Left ventricle myocardium superior (tissue), 1 donor: ENCODE results near the gene NDUFB4. TPM values are rescaled to one million over a fixed set of nuclear protein-coding genes. Genes with fewer than 3 reads are reported as not detected.
"Not testable (repeated sequence)": the region's sequence is repeated elsewhere in the genome, so short reads cannot be mapped to it uniquely, and the experiment has no call there.

ENCODE experiments used
- ATAC-seq: fragments of 200-7000 bp; cut with Tn5 transposase; one replicate; pipeline ENCODE4 v1.9.1; 2020; ENCODE audit warnings: mild to moderate bottlenecking, moderate library complexity
- DNase-seq: peaks from one replicate; pipeline ENCODE4 v3.0.0-alpha.2; 2020
- intact Hi-C: fragments of 100-400 bp; cut with micrococcal nuclease; formaldehyde crosslinking; loops from one replicate; pipeline ENCODE4 v1.11.0; 2022
- total RNA-seq: library from RNA; stranded (reverse); fragmentation: NEBNext Ultra II Directional; extraction: Animal tissue kit (Norgen Biotek cat#: 25700); gene quantifications from one replicate; pipeline ENCODE4 v1.2.1, GENCODE V29; 2021
- donor health status: DM: no; HTN: yes; CAD: no; lungs with severe emphysema.

The NDUFB4 gene
- total RNA-seq, 1 donor from 2014 or later = 645 TPM

GRCh38 chr3:120623727-120624093 is 27.6 kb downstream of the NDUFB4 start:
- intact Hi-C loops = no loop called here
- DNase-seq (no peak), ATAC-seq (no peak)

GRCh38 chr3:120625159-120625586 is 29.0 kb downstream of the NDUFB4 start:
- ATAC-seq (no peak), DNase-seq (no peak)
- intact Hi-C loops = no loop called here

- ATAC-seq (peak; percentile 32), DNase-seq (no peak)
- intact Hi-C loops = no loop called here
These were observed 38.4 kb downstream of the NDUFB4 start for GRCh38 chr3:120634539-120634938.

GRCh38 chr3:120636795-120637401 is 40.8 kb downstream of the NDUFB4 start:
- intact Hi-C loops = no loop called here
- no peak for DNase-seq
- no peak for ATAC-seq

GRCh38 chr3:120637851-120638559 is 41.9 kb downstream of the NDUFB4 start:
- ATAC-seq (peak; percentile 55), DNase-seq (no peak)
- intact Hi-C loops = no loop called here

- intact Hi-C loops, ATAC-seq: not testable (repeated sequence)
These were observed 42.7 kb downstream of the NDUFB4 start for GRCh38 chr3:120638820-120639219.

GRCh38 chr3:120640231-120640630 is 44.1 kb downstream of the NDUFB4 start:
- intact Hi-C loops = no loop called here
- no peak for DNase-seq
- ATAC-seq = no peak

More at GRCh38 chr3:120638820-120639219, 42.7 kb downstream of the NDUFB4 start:
- not testable (repeated sequence) for DNase-seq

GRCh38 chr3:120641696-120642246 is 45.6 kb downstream of the NDUFB4 start:
- ATAC-seq = no peak
- intact Hi-C loops = no loop called here
- no peak for DNase-seq

GRCh38 chr3:120642368-120642948 is 46.3 kb downstream of the NDUFB4 start:
- ATAC-seq (no peak), DNase-seq (no peak)
- intact Hi-C loops = no loop called here

- intact Hi-C loops = no loop called here
- ATAC-seq = peak; percentile 35
These were observed 49.1 kb downstream of the NDUFB4 start for GRCh38 chr3:120645083-120645845.

GRCh38 chr3:120646771-120647432 is 50.8 kb downstream of the NDUFB4 start:
- peak; percentile 78 for ATAC-seq
- no peak for DNase-seq
- intact Hi-C loops = no loop called here

More at GRCh38 chr3:120645083-120645845, 49.1 kb downstream of the NDUFB4 start:
- DNase-seq = no peak

- no peak for ATAC-seq
- intact Hi-C loops = no loop called here
These were observed 52.2 kb downstream of the NDUFB4 start for GRCh38 chr3:120648290-120648689.

GRCh38 chr3:120649830-120650233 is 53.7 kb downstream of the NDUFB4 start:
- DNase-seq (no peak), ATAC-seq (no peak)
- intact Hi-C loops = no loop called here

More at GRCh38 chr3:120648290-120648689, 52.2 kb downstream of the NDUFB4 start:
- no peak for DNase-seq

- DNase-seq (no peak), ATAC-seq (no peak)
- intact Hi-C loops = no loop called here
These were observed 54.2 kb downstream of the NDUFB4 start for GRCh38 chr3:120650311-120650710.

Other genes with a start within 250 kb of the NDUFB4 start
- gene LRRC58, start 247.0 kb upstream of the NDUFB4 start, total RNA-seq = 9.2 TPM
- gene FSTL1, start 145.3 kb upstream of the NDUFB4 start, total RNA-seq = 186 TPM
- gene HGD, start 85.9 kb downstream of the NDUFB4 start, total RNA-seq = not detected
- gene RABL3, start 146.2 kb downstream of the NDUFB4 start, total RNA-seq = 19.4 TPM
- gene GTF2E1, start 146.4 kb downstream of the NDUFB4 start, total RNA-seq = 11.4 TPM